Endothelial cell of umbilical vein (primary cell): ENCODE measurements around the gene TBPL1.

Source experiments
- CTCF ChIP-seq, 2 donors: IDR thresholded peaks; 1 replicate in 1 of 2; 2 replicates in 1 of 2; pipeline ENCODE4 v1.5.1; 2011; ENCODE audit warnings: low read length in 2 of 2, mild to moderate bottlenecking in 2 of 2, moderate library complexity in 2 of 2, control low read depth in 1 of 2, inconsistent platforms in 1 of 2, low read depth in 1 of 2; ENCODE audit not compliant: insufficient read depth in 1 of 2; ENCODE audit errors: extremely low read depth in 1 of 2
- EZH2 ChIP-seq: IDR thresholded peaks from 2 replicates; pipeline ENCODE4 v1.6.1; 2012; ENCODE audit warnings: borderline replicate concordance, low read depth, mild to moderate bottlenecking, moderate library complexity, low read length, inconsistent platforms; ENCODE audit not compliant: severe bottlenecking

GRCh38 chr6:133957780-133958242 lies 4.8 kb downstream of the TBPL1 start:
- TF ChIP-seq CTCF (IDR thresholded peaks at IDR 0.05; ENCODE audit: extremely low read depth in 1 of 2, insufficient read depth in 1 of 2, low read depth in 1 of 2, low read length in 2 of 2), result no peak
- no peak for TF ChIP-seq EZH2
